GM12892 (cell line): ENCODE measurements around the gene SUPT5H.

Source experiments
- POLR2A ChIP-seq: IDR thresholded peaks from 2 replicates; pipeline ENCODE4 v1.6.1; 2011; ENCODE audit warnings: low read depth, low read length, control low read depth
- POLR2AphosphoS5 ChIP-seq: IDR thresholded peaks from 2 replicates; pipeline ENCODE4 v1.6.1; 2011; ENCODE audit warnings: low read depth, low read length, control low read depth
- TAF1 ChIP-seq: IDR thresholded peaks from 2 replicates; pipeline ENCODE4 v1.6.1; 2011; ENCODE audit warnings: low read depth, mild to moderate bottlenecking, control low read depth, low read length, borderline replicate concordance

DNA sequence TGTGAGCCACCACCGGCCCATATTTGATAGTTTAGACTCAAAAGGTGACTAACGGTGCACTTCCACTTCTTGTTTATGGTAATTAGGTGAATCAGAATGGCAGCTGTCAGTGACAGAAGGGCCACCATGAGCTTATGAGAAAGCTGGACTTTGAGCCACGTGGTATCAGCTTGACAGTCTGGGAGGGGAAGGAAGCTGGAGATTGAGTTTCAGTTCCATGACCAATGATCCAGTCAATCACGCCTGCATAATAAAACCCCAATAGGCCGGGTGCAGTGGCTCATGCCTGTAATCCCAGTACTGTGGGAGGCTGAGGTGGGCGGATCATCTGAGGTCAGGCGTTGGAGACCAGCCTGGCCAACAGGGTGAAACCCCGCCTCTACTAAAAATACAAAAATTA is 79.1 kb downstream of the SUPT5H start:
- no peak for TF ChIP-seq POLR2AphosphoS5
- no peak for TF ChIP-seq POLR2A
- TF ChIP-seq TAF1: no peak
